ENCODE data around the gene CRLF1.
A peak's percentile ranks its signal among the peaks of the same experiment; 100 is the strongest.

Gene CRLF1

GRCh38 chr19:18636183-18636968, 29.8 kb upstream of the CRLF1 start:
- DNase-seq = peak; percentile 99

DNA sequence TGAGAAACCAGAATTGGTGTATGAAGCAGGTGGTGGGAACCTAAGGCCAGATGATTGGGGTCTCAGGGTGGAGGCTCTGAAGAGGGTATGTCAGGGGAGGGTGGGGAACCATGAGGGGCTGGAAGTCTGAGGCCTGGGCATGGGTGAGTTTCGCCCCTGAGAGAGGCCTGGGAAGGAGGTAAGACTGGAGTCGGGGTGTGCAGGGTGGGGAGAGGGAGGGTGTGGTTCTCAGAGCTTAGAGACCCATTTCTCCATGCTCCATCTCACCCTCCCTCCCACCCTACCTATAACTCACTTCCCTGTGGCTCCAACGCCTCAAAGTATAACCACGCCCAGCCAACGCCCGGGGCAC, 29.2 kb upstream of the CRLF1 start:
- no peak for DNase-seq

- DNase-seq = no peak
These were observed 28.2 kb upstream of the CRLF1 start for GRCh38 chr19:18634612-18635297.

GRCh38 chr19:18633321-18633720, 26.7 kb upstream of the CRLF1 start:
- no peak for DNase-seq

- no peak for DNase-seq
These were observed 22.8 kb upstream of the CRLF1 start for GRCh38 chr19:18629166-18630088.

DNA sequence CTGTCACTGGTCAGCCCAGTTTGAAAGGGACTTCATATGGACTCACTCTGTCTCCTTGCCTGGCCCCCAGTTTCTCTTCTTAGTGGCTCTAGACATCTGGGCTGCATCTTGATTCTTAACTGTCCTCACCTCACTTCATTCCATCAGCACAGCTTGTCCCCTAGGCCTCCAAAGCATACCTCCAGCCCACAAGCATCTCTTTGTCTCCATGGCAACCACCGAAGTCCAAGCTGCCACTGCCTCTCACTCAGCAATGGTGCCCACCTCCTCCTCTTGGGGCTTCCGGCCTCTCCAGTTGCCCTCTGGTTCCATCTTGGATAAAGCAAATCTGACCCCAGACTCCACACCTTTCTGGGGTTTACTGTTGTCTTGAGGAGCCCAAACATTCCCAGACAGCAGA, 20.3 kb upstream of the CRLF1 start:
- no peak for DNase-seq

GRCh38 chr19:18620902-18621301, 14.3 kb upstream of the CRLF1 start:
- DNase-seq = no peak

GRCh38 chr19:18620311-18620710, 13.7 kb upstream of the CRLF1 start:
- DNase-seq = no peak

DNA sequence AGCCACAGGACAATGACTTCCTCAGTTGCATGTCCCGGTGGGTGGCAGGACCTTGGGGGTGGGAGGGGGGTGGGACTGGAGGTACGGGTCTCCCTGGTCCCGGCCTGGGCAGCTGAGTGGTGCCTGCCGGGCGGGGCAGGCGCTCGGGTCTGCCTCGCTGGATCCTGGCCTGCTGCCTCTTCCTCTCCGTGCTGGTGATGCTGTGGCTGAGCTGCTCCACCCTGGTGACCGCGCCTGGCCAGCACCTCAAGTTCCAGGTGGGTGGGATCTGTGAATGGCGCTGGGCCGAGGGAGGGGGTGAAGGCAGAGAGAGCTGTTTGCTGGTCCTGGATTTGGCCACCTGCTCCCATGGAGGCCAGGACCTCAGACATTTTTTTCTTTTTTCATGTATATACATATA, 11.6 kb upstream of the CRLF1 start:
- DNase-seq = no peak

GRCh38 chr19:18617562-18617961, 11.0 kb upstream of the CRLF1 start:
- no peak for DNase-seq

DNA sequence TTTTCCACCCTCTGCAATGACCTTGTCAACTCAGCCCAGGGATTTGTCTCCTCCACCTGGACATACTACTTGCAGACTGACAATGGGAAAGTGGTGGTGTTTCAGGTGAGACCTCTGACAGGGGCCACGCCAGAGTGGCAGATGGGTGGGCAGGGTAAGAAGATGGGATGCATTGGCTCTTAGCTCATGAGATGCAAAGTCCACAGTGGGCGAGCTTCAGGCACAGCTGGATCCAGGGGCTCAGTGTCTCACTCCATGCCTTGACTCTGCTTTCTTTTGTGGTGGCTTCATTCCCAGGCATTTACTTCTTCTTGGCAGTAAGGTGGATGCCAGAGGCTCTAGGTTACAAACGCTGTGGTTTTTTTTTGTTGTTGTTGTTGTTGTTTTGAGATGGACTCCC, 9.4 kb upstream of the CRLF1 start:
- no peak for DNase-seq

- no peak for DNase-seq
These were observed 7.1 kb upstream of the CRLF1 start for GRCh38 chr19:18613589-18614234.

- DNase-seq = peak; percentile 52
These were observed 6.4 kb upstream of the CRLF1 start, which contains the start of gene TMEM59L for GRCh38 chr19:18612772-18613588. TMEM59L (plus strand) TSS chr19:18612870; CDS start chr19:18612959, 89 bp downstream.

DNA sequence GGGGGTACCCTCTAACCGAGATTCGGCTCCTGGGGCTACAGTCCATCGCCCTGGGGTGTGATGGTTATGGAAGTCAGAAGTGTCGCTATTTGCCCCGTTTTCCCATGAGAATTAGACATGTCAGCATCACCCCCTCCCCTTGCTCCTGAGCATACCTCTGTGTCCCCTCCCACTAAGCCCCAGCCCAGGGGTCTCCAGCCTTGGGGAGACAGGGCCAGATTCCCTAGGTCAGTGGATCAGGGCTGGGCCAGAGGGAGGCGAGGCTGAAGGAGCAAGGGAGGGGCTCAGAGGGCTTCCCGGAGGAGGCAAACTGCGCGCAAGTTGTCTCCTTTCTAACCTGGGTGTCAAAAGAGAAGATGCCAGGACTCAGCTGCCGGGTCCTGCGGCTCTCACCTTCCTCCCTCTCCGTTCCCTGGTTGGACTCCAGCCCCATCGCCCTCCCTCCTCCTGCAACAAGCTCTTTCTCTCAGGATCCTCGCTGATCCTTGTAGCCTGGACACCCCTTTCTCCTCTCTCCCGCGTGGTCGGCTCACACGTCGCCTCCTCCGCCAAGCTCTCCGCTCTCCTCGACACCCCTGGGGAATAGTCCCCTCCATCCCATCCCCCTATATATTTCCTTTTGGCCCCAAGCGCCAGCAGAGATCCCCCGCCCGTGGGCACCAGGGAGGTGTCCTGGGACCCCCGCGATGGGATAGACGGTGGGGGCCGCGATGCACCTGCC, 5.6 kb upstream of the CRLF1 start:
- DNase-seq = no peak

DNA sequence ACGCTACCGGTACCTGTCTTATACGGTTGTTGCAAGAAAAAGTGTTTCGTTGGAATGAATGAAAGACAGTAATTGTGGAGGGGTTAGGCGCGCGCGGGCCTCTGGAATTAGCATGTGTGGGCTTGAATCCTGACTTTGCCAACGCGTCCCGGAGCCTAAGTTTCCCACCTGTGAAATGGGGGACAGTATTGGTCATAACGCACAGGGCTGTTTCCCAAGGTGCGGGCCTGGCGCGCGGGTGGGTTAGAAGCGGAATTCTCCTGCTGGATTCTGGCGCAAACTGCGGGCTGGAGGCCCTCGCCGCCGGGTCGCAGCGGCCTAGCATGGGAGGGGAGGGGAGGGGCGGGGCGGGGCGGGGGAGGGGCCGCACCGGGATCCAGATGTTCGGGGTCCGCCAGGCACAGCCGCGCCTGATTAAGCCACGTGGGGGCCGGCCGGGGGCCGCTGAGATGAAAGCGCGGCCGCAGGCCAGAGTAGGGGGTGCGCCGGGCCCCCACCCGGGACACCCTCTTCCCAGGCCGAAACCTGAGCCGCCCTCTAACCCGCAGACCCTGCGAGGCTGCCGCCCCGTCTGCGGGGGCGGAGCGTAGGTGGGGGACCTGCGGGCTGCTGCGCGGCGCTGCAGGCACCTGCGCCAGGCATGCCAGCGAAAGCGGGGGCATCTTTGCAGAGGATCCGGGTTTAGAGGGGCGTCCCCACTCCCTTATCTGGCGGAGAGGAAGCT, 4.9 kb upstream of the CRLF1 start:
- peak; percentile 44 for DNase-seq

DNA sequence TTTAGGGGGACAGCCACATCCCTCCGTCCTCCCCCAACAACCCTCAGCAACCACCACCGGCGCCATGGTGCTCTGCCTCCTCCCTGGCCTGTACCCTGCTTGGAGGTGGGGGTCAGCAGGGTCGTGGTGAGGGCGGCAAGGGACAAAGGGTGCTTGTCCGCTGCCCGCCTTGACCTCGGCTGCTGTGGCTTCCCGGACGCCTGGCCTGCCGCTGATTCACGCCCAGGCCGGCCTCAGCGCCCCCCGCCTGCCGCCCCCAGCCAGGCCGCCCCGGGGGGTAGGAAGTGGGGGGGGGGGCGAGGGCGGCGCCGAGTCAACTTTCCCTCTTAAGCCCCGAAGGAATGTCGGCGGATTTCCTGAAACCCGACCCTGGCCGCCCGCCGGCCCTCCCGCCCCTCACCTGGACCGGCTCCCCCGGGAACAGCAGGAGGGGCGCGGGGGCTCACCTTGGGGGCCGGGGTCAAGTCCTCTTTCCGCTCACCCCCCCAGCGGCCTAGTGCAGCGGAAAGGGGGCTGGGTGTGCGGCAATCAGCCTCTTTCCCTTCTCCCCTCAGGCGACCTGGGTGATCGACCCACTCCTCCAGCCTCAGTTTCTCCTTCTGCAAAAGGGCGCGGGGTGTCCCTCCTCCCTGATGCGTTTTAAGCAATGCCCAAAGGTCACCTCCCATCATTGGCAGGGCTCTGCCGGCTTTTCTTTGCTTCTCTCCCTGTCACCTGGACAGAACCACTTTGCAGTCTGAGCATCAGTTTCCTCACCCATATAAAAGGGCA, 4.1 kb upstream of the CRLF1 start:
- no peak for DNase-seq

GRCh38 chr19:18610245-18610555, 3.6 kb upstream of the CRLF1 start:
- no peak for DNase-seq

GRCh38 chr19:18609717-18610051, 3.1 kb upstream of the CRLF1 start:
- DNase-seq = no peak

GRCh38 chr19:18608805-18609716, 2.5 kb upstream of the CRLF1 start:
- no peak for DNase-seq
